Measurements from ENCODE around the gene JAK1. TPM values are rescaled to one million over a fixed set of nuclear protein-coding genes. Genes with fewer than 3 reads are reported as not detected.

The JAK1 gene
- total RNA-seq, 1 experiment from 2014 or later = 138 TPM

DNA sequence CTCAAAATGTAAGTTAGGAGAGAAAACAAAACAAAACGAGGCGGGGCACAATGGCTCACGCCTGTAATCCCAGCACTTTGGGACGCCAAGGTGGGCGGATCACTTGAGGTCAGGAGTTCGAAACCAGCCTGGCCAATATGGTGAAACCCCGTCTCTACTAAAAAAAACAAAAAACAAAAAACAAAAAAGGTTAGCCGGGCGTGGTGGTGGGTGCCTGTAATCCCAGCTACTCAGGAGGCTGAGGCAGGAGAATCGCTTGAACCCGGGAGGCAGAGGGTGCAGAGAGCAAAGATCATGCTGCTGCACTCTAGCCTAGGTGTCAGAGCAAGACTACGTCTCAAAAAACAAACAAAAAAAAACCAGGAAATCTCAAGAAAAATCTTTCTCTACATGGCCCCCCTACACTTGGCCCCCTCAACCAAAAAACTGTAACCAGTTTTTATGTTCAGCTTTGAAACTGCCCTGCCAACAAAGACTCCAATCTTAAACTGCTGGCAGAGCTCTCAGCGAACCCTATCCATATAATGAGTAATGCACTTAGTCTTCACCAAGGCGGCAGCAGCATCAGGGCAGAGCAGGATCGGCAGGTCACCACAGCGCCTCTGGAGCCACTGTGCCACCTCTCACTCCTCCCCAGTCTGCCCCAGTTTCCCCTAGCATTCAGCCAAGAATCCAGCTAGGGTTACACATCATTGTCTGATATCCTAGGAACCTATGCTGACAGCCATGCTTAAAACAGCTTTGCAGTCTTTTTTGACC is 71.7 kb downstream of the JAK1 start:
- TF ChIP-seq, protein P1, sequence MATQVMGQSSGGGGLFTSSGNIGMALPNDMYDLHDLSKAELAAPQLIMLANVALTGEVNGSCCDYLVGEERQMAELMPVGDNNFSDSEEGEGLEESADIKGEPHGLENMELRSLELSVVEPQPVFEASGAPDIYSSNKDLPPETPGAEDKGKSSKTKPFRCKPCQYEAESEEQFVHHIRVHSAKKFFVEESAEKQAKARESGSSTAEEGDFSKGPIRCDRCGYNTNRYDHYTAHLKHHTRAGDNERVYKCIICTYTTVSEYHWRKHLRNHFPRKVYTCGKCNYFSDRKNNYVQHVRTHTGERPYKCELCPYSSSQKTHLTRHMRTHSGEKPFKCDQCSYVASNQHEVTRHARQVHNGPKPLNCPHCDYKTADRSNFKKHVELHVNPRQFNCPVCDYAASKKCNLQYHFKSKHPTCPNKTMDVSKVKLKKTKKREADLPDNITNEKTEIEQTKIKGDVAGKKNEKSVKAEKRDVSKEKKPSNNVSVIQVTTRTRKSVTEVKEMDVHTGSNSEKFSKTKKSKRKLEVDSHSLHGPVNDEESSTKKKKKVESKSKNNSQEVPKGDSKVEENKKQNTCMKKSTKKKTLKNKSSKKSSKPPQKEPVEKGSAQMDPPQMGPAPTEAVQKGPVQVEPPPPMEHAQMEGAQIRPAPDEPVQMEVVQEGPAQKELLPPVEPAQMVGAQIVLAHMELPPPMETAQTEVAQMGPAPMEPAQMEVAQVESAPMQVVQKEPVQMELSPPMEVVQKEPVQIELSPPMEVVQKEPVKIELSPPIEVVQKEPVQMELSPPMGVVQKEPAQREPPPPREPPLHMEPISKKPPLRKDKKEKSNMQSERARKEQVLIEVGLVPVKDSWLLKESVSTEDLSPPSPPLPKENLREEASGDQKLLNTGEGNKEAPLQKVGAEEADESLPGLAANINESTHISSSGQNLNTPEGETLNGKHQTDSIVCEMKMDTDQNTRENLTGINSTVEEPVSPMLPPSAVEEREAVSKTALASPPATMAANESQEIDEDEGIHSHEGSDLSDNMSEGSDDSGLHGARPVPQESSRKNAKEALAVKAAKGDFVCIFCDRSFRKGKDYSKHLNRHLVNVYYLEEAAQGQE (IDR thresholded peaks at IDR 0.05; ENCODE audit: insufficient read depth in 1 of 2, low read depth in 2 of 2, low read length in 1 of 2) = no peak
- TF ChIP-seq, protein P2, sequence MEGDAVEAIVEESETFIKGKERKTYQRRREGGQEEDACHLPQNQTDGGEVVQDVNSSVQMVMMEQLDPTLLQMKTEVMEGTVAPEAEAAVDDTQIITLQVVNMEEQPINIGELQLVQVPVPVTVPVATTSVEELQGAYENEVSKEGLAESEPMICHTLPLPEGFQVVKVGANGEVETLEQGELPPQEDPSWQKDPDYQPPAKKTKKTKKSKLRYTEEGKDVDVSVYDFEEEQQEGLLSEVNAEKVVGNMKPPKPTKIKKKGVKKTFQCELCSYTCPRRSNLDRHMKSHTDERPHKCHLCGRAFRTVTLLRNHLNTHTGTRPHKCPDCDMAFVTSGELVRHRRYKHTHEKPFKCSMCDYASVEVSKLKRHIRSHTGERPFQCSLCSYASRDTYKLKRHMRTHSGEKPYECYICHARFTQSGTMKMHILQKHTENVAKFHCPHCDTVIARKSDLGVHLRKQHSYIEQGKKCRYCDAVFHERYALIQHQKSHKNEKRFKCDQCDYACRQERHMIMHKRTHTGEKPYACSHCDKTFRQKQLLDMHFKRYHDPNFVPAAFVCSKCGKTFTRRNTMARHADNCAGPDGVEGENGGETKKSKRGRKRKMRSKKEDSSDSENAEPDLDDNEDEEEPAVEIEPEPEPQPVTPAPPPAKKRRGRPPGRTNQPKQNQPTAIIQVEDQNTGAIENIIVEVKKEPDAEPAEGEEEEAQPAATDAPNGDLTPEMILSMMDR (IDR thresholded peaks at IDR 0.05) = no peak
- no peak for TF ChIP-seq SIN3A (IDR thresholded peaks at IDR 0.05; ENCODE audit: borderline replicate concordance, insufficient read depth, low read depth, low read length)
- TF ChIP-seq POLR2AphosphoS5 (IDR thresholded peaks at IDR 0.05; ENCODE audit: low read depth, low read length) = no peak
- no peak for TF ChIP-seq TCF7L2 (IDR thresholded peaks at IDR 0.05; ENCODE audit: low read depth, low read length)
- no TSS peak for BruUV-seq (replicated peaks)
- ChIA-PET CTCF (no interaction called here), POLR2A (no interaction called here)
- DNase-seq (ENCODE audit: low read depth, low spot score) (no peak), ATAC-seq (no peak)
- H3K9me3 ChIP-seq (ENCODE audit: control insufficient read depth, insufficient read depth, low read depth, low read length) = no peaks in the 10 kb centered on the region
- no peak overlapping the region for H3K4me3 ChIP-seq (ENCODE audit: low read depth in 2 of 2, low read length in 2 of 2)
- H3K27ac ChIP-seq (ENCODE audit: low read length) = peak overlapping the region; percentile 72
- intact Hi-C loops (cut with micrococcal nuclease; ENCODE audit: unreplicated experiment) (loop anchor here (5.0 to 10.0 kb wide), 2 partner anchors 73 to 140 kb away; partner anchors contain the start of gene JAK1), in situ Hi-C loops (cut with HindIII; ENCODE audit: low pct_unique_long_range_greater_than_20kb, low sequenced_read_pairs) (no loop called here)
- peaks cover 93% of the 10 kb centered on the region for H3K4me1 ChIP-seq (ENCODE audit: control insufficient read depth, insufficient read depth, low read length)
- no peaks in the 10 kb centered on the region for H3K27me3 ChIP-seq (ENCODE audit: control insufficient read depth, insufficient read depth, low read length)
- no peaks in the 10 kb centered on the region for H3K36me3 ChIP-seq (ENCODE audit: control insufficient read depth, insufficient read depth, low read length)

DNA sequence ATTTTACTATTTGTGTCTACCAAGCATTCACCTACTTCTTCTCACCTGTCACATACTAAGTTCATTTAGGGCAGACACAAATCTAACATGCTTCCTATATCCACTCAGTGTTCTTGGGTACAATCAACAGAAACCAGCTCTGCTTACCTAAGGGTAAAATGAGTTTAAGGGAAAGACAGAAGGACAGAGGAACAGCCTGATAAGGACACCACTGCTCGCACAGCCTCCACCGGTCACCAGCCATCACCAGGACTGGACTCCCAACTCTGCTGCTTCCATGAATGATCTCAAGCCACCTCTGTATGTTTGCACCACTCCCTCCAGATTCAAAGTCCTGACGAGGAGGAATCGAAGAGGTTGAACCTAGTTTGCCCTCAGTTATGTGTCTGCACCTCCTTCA is 72.4 kb downstream of the JAK1 start:
- TF ChIP-seq TCF7L2 (IDR thresholded peaks at IDR 0.05; ENCODE audit: low read depth, low read length) (no peak), SIN3A (IDR thresholded peaks at IDR 0.05; ENCODE audit: borderline replicate concordance, insufficient read depth, low read depth, low read length) (no peak), POLR2AphosphoS5 (IDR thresholded peaks at IDR 0.05; ENCODE audit: low read depth, low read length) (no peak)
- TF ChIP-seq, protein P2 (IDR thresholded peaks at IDR 0.05) = no peak
- TF ChIP-seq, protein P1 (IDR thresholded peaks at IDR 0.05; ENCODE audit: insufficient read depth in 1 of 2, low read depth in 2 of 2, low read length in 1 of 2) = no peak
- intact Hi-C loops (cut with micrococcal nuclease; ENCODE audit: unreplicated experiment) = loop anchor here (10.0 kb wide), 1 partner anchor 141 kb away; no protein-coding TSS in a partner anchor
- H3K27me3 ChIP-seq (ENCODE audit: control insufficient read depth, insufficient read depth, low read length) = no peaks in the 10 kb centered on the region
- DNase-seq (ENCODE audit: low read depth, low spot score) = no peak
- ChIA-PET POLR2A (interaction anchor here (0.7 kb wide), 1 partner anchor 75 kb away, joined by 3 read pairs; no protein-coding TSS in a partner anchor), CTCF (no interaction called here)
- peaks cover 86% of the 10 kb centered on the region for H3K4me1 ChIP-seq (ENCODE audit: control insufficient read depth, insufficient read depth, low read length)
- no TSS peak for BruUV-seq (replicated peaks)
- H3K27ac ChIP-seq (ENCODE audit: low read length) = peak overlapping the region; percentile 64
- in situ Hi-C loops (cut with HindIII; ENCODE audit: low pct_unique_long_range_greater_than_20kb, low sequenced_read_pairs) = no loop called here
- no peak for ATAC-seq
- no peak overlapping the region for H3K4me3 ChIP-seq (ENCODE audit: low read depth in 2 of 2, low read length in 2 of 2)
- H3K36me3 ChIP-seq (ENCODE audit: control insufficient read depth, insufficient read depth, low read length) = no peaks in the 10 kb centered on the region
- H3K9me3 ChIP-seq (ENCODE audit: control insufficient read depth, insufficient read depth, low read depth, low read length) = no peaks in the 10 kb centered on the region

Data from Panc1 (cell line).